Stimulated activated CD4-positive, alpha-beta T cell treated with anti-CD3 and anti-CD28 coated beads, Interleukin-2, amount 100 ng/mL, for 48 hours (primary cell): ENCODE data around the gene SUCLA2.
A peak's percentile ranks its signal among the peaks of the same experiment; 100 is the strongest.
"Not testable (repeated sequence)": the region's sequence is repeated elsewhere in the genome, so short reads cannot be mapped to it uniquely, and the experiment has no call there.

ENCODE experiments used
- DNase-seq, 2 donors: peaks; one replicate each; pipeline ENCODE4 v3.0.0-alpha.2; 2020

SUCLA2 gene

GRCh38 chr13:48001114-48001881 is at the start of gene SUCLA2:
TSS of gene SUCLA2 (minus strand) at chr13:48001273. CDS start at chr13:48001269, 4 bp downstream.
- DNase-seq, result peak; percentile 87 to 92

GRCh38 chr13:48050550-48050949 is 49.5 kb upstream of the SUCLA2 start:
- no peak for DNase-seq

GRCh38 chr13:48043789-48044503 is 42.9 kb upstream of the SUCLA2 start:
- no peak for DNase-seq

- DNase-seq, result no peak
These were observed 41.8 kb upstream of the SUCLA2 start for GRCh38 chr13:48042894-48043293.

- no peak for DNase-seq
These were observed 39.8 kb upstream of the SUCLA2 start for GRCh38 chr13:48040896-48041295.

- no peak for DNase-seq
These were observed 39.0 kb upstream of the SUCLA2 start for GRCh38 chr13:48040049-48040448.

- DNase-seq, result no peak
These were observed 37.7 kb upstream of the SUCLA2 start for GRCh38 chr13:48038761-48039160.

GRCh38 chr13:48037346-48038173 is 36.5 kb upstream of the SUCLA2 start, which contains the start of gene NUDT15:
TSS of gene NUDT15 (plus strand) at chr13:48037726. CDS start at chr13:48037747, 21 bp downstream.
- DNase-seq, result peak; percentile 91 to 96

GRCh38 chr13:48029859-48030258 is 28.8 kb upstream of the SUCLA2 start:
- DNase-seq, result no peak

- no peak for DNase-seq
These were observed 27.0 kb upstream of the SUCLA2 start for GRCh38 chr13:48028066-48028465.

GRCh38 chr13:48019796-48020195 is 18.7 kb upstream of the SUCLA2 start:
- DNase-seq, result no peak

GRCh38 chr13:48018637-48019036 is 17.6 kb upstream of the SUCLA2 start:
- no peak for DNase-seq

- DNase-seq, result no peak
These were observed 13.3 kb upstream of the SUCLA2 start for GRCh38 chr13:48014359-48014758.

GRCh38 chr13:48012668-48013067 is 11.6 kb upstream of the SUCLA2 start:
- no peak for DNase-seq

GRCh38 chr13:48010698-48011097 is 9.6 kb upstream of the SUCLA2 start:
- no peak for DNase-seq

- DNase-seq, result no peak
These were observed 8.2 kb upstream of the SUCLA2 start for GRCh38 chr13:48009284-48009683.

- no peak for DNase-seq
These were observed 5.3 kb upstream of the SUCLA2 start for GRCh38 chr13:48006396-48006795.

- no peak for DNase-seq
These were observed 3.1 kb upstream of the SUCLA2 start for GRCh38 chr13:48004201-48004600.

- not testable (repeated sequence) for DNase-seq
These were observed 926 bp upstream of the SUCLA2 start for GRCh38 chr13:48001999-48002398.

- peak in 1 of 2 donors; percentile 5 for DNase-seq
These were observed 437 bp downstream of the SUCLA2 start for GRCh38 chr13:48000559-48001113.

GRCh38 chr13:47999973-48000372 is 1.1 kb downstream of the SUCLA2 start:
- no peak for DNase-seq

GRCh38 chr13:47997384-47997783 is 3.7 kb downstream of the SUCLA2 start:
- no peak for DNase-seq

- DNase-seq, result no peak
These were observed 9.2 kb downstream of the SUCLA2 start for GRCh38 chr13:47991859-47992258.
